Hepatocyte (in vitro differentiated cells): ENCODE measurements around the gene NCBP3.

Experiments used
- EZH2 ChIP-seq: fragments of 200-600 bp; sonication (generic); IDR thresholded peaks from 2 replicates; pipeline ENCODE4 v1.6.1; 2016; ENCODE audit warnings: antibody characterized with exemption, mild to moderate bottlenecking, borderline replicate concordance
- EZH2phosphoT487 ChIP-seq: fragments of 200-600 bp; sonication (generic); IDR thresholded peaks from one replicate; pipeline ENCODE4 v1.6.1; 2018; ENCODE audit warnings: antibody characterized with exemption, mild to moderate bottlenecking, low read depth, moderate library complexity; ENCODE audit not compliant: unreplicated experiment, severe bottlenecking
- TF ChIP-seq, protein P1 (sequence below): fragments of 200-600 bp; sonication (generic); IDR thresholded peaks from 2 replicates; pipeline ENCODE4 v1.5.1; 2016; ENCODE audit warnings: antibody characterized with exemption, mild to moderate bottlenecking; ENCODE audit not compliant: poor library complexity

DNA sequence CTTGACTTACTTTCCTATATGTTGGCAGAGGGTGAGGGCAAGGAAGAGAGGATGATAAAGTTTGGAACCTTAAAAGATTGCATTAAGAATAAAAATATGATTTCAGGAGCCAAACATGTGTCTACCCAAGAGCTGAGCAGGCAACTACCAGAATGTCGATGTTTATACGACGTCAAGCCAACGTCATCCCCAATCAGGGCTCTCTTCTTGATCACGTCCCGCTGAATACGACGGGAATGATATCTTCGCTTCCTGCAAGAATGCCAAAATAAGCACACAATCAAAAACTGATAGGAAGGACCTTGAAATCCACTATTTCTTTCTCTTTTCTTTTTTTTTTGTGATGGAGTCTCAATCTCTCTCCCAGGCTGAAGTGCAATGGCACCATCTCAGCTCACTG, 24.9 kb downstream of the NCBP3 start:
- TF ChIP-seq, protein P1, sequence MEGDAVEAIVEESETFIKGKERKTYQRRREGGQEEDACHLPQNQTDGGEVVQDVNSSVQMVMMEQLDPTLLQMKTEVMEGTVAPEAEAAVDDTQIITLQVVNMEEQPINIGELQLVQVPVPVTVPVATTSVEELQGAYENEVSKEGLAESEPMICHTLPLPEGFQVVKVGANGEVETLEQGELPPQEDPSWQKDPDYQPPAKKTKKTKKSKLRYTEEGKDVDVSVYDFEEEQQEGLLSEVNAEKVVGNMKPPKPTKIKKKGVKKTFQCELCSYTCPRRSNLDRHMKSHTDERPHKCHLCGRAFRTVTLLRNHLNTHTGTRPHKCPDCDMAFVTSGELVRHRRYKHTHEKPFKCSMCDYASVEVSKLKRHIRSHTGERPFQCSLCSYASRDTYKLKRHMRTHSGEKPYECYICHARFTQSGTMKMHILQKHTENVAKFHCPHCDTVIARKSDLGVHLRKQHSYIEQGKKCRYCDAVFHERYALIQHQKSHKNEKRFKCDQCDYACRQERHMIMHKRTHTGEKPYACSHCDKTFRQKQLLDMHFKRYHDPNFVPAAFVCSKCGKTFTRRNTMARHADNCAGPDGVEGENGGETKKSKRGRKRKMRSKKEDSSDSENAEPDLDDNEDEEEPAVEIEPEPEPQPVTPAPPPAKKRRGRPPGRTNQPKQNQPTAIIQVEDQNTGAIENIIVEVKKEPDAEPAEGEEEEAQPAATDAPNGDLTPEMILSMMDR: no peak
- no peak for TF ChIP-seq EZH2
- TF ChIP-seq EZH2phosphoT487: no peak
